ENCODE results near the gene XPO4. TPM values are rescaled to one million over a fixed set of nuclear protein-coding genes. Genes with fewer than 3 reads are reported as not detected.

Gene XPO4
- total and polyA plus RNA-seq, 2 of the 13 experiments (the other 11 are each of a cell fraction or from before 2014, with no cell fraction given), result 8.4 to 24.8 TPM

- no peak for TF ChIP-seq ZXDC (CRISPR knock-in tag; IDR thresholded peaks at IDR 0.05)
- no peak for TF ChIP-seq TRAFD1 (CRISPR knock-in tag; IDR thresholded peaks at IDR 0.05; ENCODE audit: borderline replicate concordance)
- TF ChIP-seq ZNF710 (CRISPR knock-in tag; IDR thresholded peaks at IDR 0.05; ENCODE audit: borderline replicate concordance), result no peak
These were observed 127.8 kb downstream of the XPO4 start (continued) for GRCh38 chr13:20774746-20775145.

Measured in HepG2 (cell line).